Stomach smooth muscle (tissue), 2 donors: ENCODE measurements around the gene PLXNA1.

ENCODE experiments used
- H3K27ac ChIP-seq: one replicate; pipeline ENCODE4 v1.7.0; 2013; ENCODE audit warnings: mild to moderate bottlenecking, low read length, inconsistent platforms
- H3K27me3 ChIP-seq, 2 donors: one replicate each; pipeline ENCODE4 v1.7.0; 2013; ENCODE audit warnings: low read length in 2 of 2; ENCODE audit not compliant: insufficient read depth in 2 of 2, control insufficient read depth in 1 of 2
- H3K36me3 ChIP-seq, 2 donors: one replicate each; pipeline ENCODE4 v1.7.0; 2013; ENCODE audit warnings: low read length in 2 of 2; ENCODE audit not compliant: control insufficient read depth in 2 of 2, insufficient read depth in 2 of 2
- H3K4me1 ChIP-seq: one replicate; pipeline ENCODE4 v1.7.0; 2013; ENCODE audit warnings: low read length; ENCODE audit not compliant: control insufficient read depth, insufficient read depth
- H3K4me3 ChIP-seq, 2 donors: one replicate each; pipeline ENCODE4 v1.7.0; 2013; ENCODE audit warnings: low read length in 2 of 2
- H3K9ac ChIP-seq, 2 donors: one replicate each; pipeline ENCODE4 v1.7.0; 2013; ENCODE audit warnings: low read length in 2 of 2, mild to moderate bottlenecking in 1 of 2
- H3K9me3 ChIP-seq, 2 donors: one replicate each; pipeline ENCODE4 v1.7.0; 2013; ENCODE audit warnings: low read length in 2 of 2; ENCODE audit not compliant: control insufficient read depth in 2 of 2
- donor health status: healthy.
- donor health status: Pancreatic carcinoma.

Gene PLXNA1

GRCh38 chr3:126982471-126983175, at the start of gene PLXNA1:
TSS of gene PLXNA1 (plus strand) at chr3:126983115. CDS start at chr3:126988594, 5,479 bp downstream.
- peak within 1 kb of the TSS; percentile 62 to 77 for H3K4me3 ChIP-seq
- peaks cover 0 to 9% of the 10 kb centered on the region in 2 donors for H3K27me3 ChIP-seq
- H3K36me3 ChIP-seq: no peaks in the 10 kb centered on the region
- H3K9ac ChIP-seq: peak within 1 kb of the TSS; percentile 64 to 68
- H3K4me1 ChIP-seq: peaks cover 22% of the 10 kb centered on the region
- H3K27ac ChIP-seq: no peak within 1 kb of the TSS
- no peaks in the 10 kb centered on the region for H3K9me3 ChIP-seq

- H3K27me3 ChIP-seq: no peaks in the 10 kb centered on the region
- no peak overlapping the region for H3K4me3 ChIP-seq
- H3K9ac ChIP-seq: no peak overlapping the region
- no peaks in the 10 kb centered on the region for H3K9me3 ChIP-seq
- H3K4me1 ChIP-seq: peaks cover 12% of the 10 kb centered on the region
- H3K36me3 ChIP-seq: no peaks in the 10 kb centered on the region
- H3K27ac ChIP-seq: no peak overlapping the region
These were observed 48.8 kb upstream of the PLXNA1 start for GRCh38 chr3:126934031-126934531.

GRCh38 chr3:126934991-126935390, 47.9 kb upstream of the PLXNA1 start:
- Histone ChIP-seq H3K4me3 (no peak overlapping the region), H3K4me1 (peaks cover 12% of the 10 kb centered on the region), H3K9ac (no peak overlapping the region), H3K9me3 (no peaks in the 10 kb centered on the region), H3K27ac (no peak overlapping the region), H3K27me3 (no peaks in the 10 kb centered on the region), H3K36me3 (no peaks in the 10 kb centered on the region)

- no peaks in the 10 kb centered on the region for H3K27me3 ChIP-seq
- no peak overlapping the region for H3K4me3 ChIP-seq
- no peak overlapping the region for H3K27ac ChIP-seq
- H3K9ac ChIP-seq: no peak overlapping the region
- H3K36me3 ChIP-seq: no peaks in the 10 kb centered on the region
- peaks cover 12% of the 10 kb centered on the region for H3K4me1 ChIP-seq
- no peaks in the 10 kb centered on the region for H3K9me3 ChIP-seq
These were observed 47.0 kb upstream of the PLXNA1 start for GRCh38 chr3:126935756-126936509.

- no peaks in the 10 kb centered on the region for H3K27me3 ChIP-seq
- H3K4me3 ChIP-seq: no peak overlapping the region
- H3K27ac ChIP-seq: no peak overlapping the region
- no peak overlapping the region for H3K9ac ChIP-seq
- H3K9me3 ChIP-seq: no peaks in the 10 kb centered on the region
- peaks cover 9% of the 10 kb centered on the region for H3K4me1 ChIP-seq
- no peaks in the 10 kb centered on the region for H3K36me3 ChIP-seq
These were observed 46.0 kb upstream of the PLXNA1 start for GRCh38 chr3:126936853-126937425.

- H3K27ac ChIP-seq: no peak overlapping the region
These were observed 45.4 kb upstream of the PLXNA1 start for GRCh38 chr3:126937533-126937932.

GRCh38 chr3:126937973-126938372, 44.9 kb upstream of the PLXNA1 start:
- Histone ChIP-seq H3K27me3 (no peaks in the 10 kb centered on the region), H3K9ac (peak overlapping the region in 1 of 2 donors; percentile 29), H3K27ac (no peak overlapping the region), H3K36me3 (no peaks in the 10 kb centered on the region), H3K4me3 (no peak overlapping the region), H3K4me1 (peaks cover 2% of the 10 kb centered on the region), H3K9me3 (no peaks in the 10 kb centered on the region)

More at GRCh38 chr3:126937533-126937932, 45.4 kb upstream of the PLXNA1 start:
- Histone ChIP-seq H3K27me3 (no peaks in the 10 kb centered on the region), H3K9me3 (no peaks in the 10 kb centered on the region), H3K36me3 (no peaks in the 10 kb centered on the region), H3K9ac (no peak overlapping the region), H3K4me3 (no peak overlapping the region), H3K4me1 (peaks cover 3% of the 10 kb centered on the region)

- H3K36me3 ChIP-seq: no peaks in the 10 kb centered on the region
- H3K27ac ChIP-seq: no peak overlapping the region
- peaks cover 2% of the 10 kb centered on the region for H3K4me1 ChIP-seq
- no peaks in the 10 kb centered on the region for H3K27me3 ChIP-seq
- H3K9ac ChIP-seq: no peak overlapping the region
- no peak overlapping the region for H3K4me3 ChIP-seq
- H3K9me3 ChIP-seq: no peaks in the 10 kb centered on the region
These were observed 44.2 kb upstream of the PLXNA1 start for GRCh38 chr3:126938520-126939337.

GRCh38 chr3:126939338-126939718, 43.6 kb upstream of the PLXNA1 start:
- H3K27ac ChIP-seq: no peak overlapping the region

GRCh38 chr3:126939733-126940132, 43.2 kb upstream of the PLXNA1 start:
- H3K4me3 ChIP-seq: no peak overlapping the region
- H3K4me1 ChIP-seq: peaks cover 2% of the 10 kb centered on the region
- no peak overlapping the region for H3K27ac ChIP-seq
- H3K27me3 ChIP-seq: no peaks in the 10 kb centered on the region
- H3K9me3 ChIP-seq: no peaks in the 10 kb centered on the region
- H3K36me3 ChIP-seq: no peaks in the 10 kb centered on the region
- H3K9ac ChIP-seq: no peak overlapping the region

More at GRCh38 chr3:126939338-126939718, 43.6 kb upstream of the PLXNA1 start:
- Histone ChIP-seq H3K9me3 (no peaks in the 10 kb centered on the region), H3K36me3 (no peaks in the 10 kb centered on the region), H3K27me3 (no peaks in the 10 kb centered on the region), H3K9ac (no peak overlapping the region), H3K4me1 (peaks cover 2% of the 10 kb centered on the region), H3K4me3 (no peak overlapping the region)
